K562 (cell line): ENCODE data around the gene EIF3K. TPM values are rescaled to one million over a fixed set of nuclear protein-coding genes. Genes with fewer than 3 reads are reported as not detected.
"Not testable (repeated sequence)": the region's sequence is repeated elsewhere in the genome, so short reads cannot be mapped to it uniquely, and the experiment has no call there.

Experiments
- ATAC-seq: fragments of 200-7000 bp; cut with Tn5 transposase; 3 replicates; pipeline ENCODE4 v1.9.1; 2020; ENCODE audit warnings: moderate library complexity
- BruUV-seq: library from RNA; stranded (reverse); fragments of 400-500 nt; replicated peaks from 2 replicates; lab custom pipeline; 2021; lab: Mats Ljungman, UMichigan
- CTCF ChIA-PET: fragments of 300-600 bp; formaldehyde crosslinking; extraction: SDS; loops from one replicate; lab custom pipeline; 2021; ENCODE audit warnings: low intra/inter-chr PET ratio; lab: Yijun Ruan, JAX
- POLR2A ChIA-PET: fragments of 300-600, 350-650 bp; sonication (Branson Sonifier 250); formaldehyde crosslinking; extraction: SDS; loops from one replicate; lab custom pipeline; 2021; ENCODE audit warnings: antibody characterized with exemption, inconsistent platforms; lab: Yijun Ruan, JAX
- DNase-seq, 4 experiments: peaks; one replicate each; pipeline versions ENCODE4 v3.0.0 to v3.0.0-alpha.2; 2011 to 2018; ENCODE audit warnings: low spot score in 3 of 4, mixed read lengths in 3 of 4; ENCODE audit errors: extremely low read depth in 1 of 4
- FAIRE-seq: peaks from 2 replicates; lab custom pipeline; 2011; peaks lifted over from hg19 to GRCh38; lab: Jason Lieb, UNC
- H2AFZ ChIP-seq: 2 replicates; pipeline ENCODE4 v1.6.0; 2011; ENCODE audit warnings: low read depth, low read length, control low read depth, inconsistent platforms
- H3K27ac ChIP-seq: fragments of 200-600 bp; 3 replicates; pipeline ENCODE4 v1.8.0; 2011; ENCODE audit warnings: low read depth, mild to moderate bottlenecking, control low read depth, inconsistent platforms, low read length, moderate library complexity, mixed read lengths; ENCODE audit errors: extremely low read depth
- H3K27me3 ChIP-seq, 2 experiments: fragments of 300-600 bp in 1 of 2; 2 replicates in 1 of 2; 3 replicates in 1 of 2; pipeline versions ENCODE4 v1.6.0 to v1.8.0; 2011; ENCODE audit warnings: inconsistent platforms in 2 of 2, low read length in 2 of 2, mild to moderate bottlenecking in 1 of 2, mixed read lengths in 1 of 2, moderate library complexity in 1 of 2; ENCODE audit not compliant: control insufficient read depth in 2 of 2, insufficient read depth in 2 of 2
- H3K36me3 ChIP-seq: fragments of 300-600 bp; 3 replicates; pipeline ENCODE4 v1.8.0; 2011; ENCODE audit warnings: mild to moderate bottlenecking, low read length, inconsistent platforms; ENCODE audit not compliant: control insufficient read depth, insufficient read depth
- H3K4me1 ChIP-seq, 2 experiments: fragments of 200-600 bp in 1 of 2; replicated peaks in 1 of 2; 2 replicates in 1 of 2; 3 replicates in 1 of 2; pipeline versions ENCODE4 v1.5.1 to v1.8.0; 2011; ENCODE audit warnings: inconsistent platforms in 2 of 2, low read length in 2 of 2, mild to moderate bottlenecking in 1 of 2, mixed read lengths in 1 of 2, moderate library complexity in 1 of 2; ENCODE audit not compliant: control insufficient read depth in 2 of 2, insufficient read depth in 2 of 2
- H3K4me2 ChIP-seq: 2 replicates; pipeline ENCODE4 v1.6.1; 2011; ENCODE audit warnings: low read length, control low read depth, inconsistent platforms, mixed read lengths; ENCODE audit not compliant: insufficient read depth
- H3K4me3 ChIP-seq: fragments of 200-600 bp; sonication (generic), shearing (Covaris generic); 2 replicates; pipeline ENCODE4 v1.5.1; 2016; ENCODE audit warnings: control low read depth, inconsistent platforms
- H3K79me2 ChIP-seq: fragments of 200-600 bp; 3 replicates; pipeline ENCODE4 v1.8.0; 2011; ENCODE audit warnings: low read length, inconsistent platforms; ENCODE audit not compliant: control insufficient read depth, insufficient read depth
- H3K9ac ChIP-seq, 2 experiments: 2 replicates each; pipeline versions ENCODE4 v1.6.0 to v1.6.1; 2011; ENCODE audit warnings: low read depth in 2 of 2, low read length in 2 of 2, control low read depth in 1 of 2, inconsistent platforms in 1 of 2, mild to moderate bottlenecking in 1 of 2, mixed read lengths in 1 of 2; ENCODE audit not compliant: insufficient read depth in 1 of 2
- H3K9me1 ChIP-seq: one replicate; pipeline ENCODE4 v1.6.0; 2011; ENCODE audit warnings: inconsistent platforms, mild to moderate bottlenecking, low read length, moderate library complexity; ENCODE audit not compliant: control insufficient read depth, insufficient read depth
- H3K9me3 ChIP-seq: replicated peaks from 2 replicates; pipeline ENCODE4 v1.5.1; 2011; ENCODE audit warnings: low read depth, low read length, inconsistent platforms; ENCODE audit not compliant: control insufficient read depth, insufficient read depth
- H4K20me1 ChIP-seq: replicated peaks from 2 replicates; pipeline ENCODE4 v1.6.1; 2011; ENCODE audit warnings: low read length, inconsistent platforms, mixed read lengths; ENCODE audit not compliant: control insufficient read depth, insufficient read depth
- ETV6 ChIP-seq, 3 experiments: fragments of 150-350 bp in 1 of 3; sonication (generic) in 1 of 3; formaldehyde crosslinking in 1 of 3; IDR thresholded peaks; 2 replicates each; pipeline versions ENCODE4 v1.6.1 to v1.8.0; 2014 to 2022; ENCODE audit warnings: borderline replicate concordance in 2 of 3, low read depth in 2 of 3, antibody characterized with exemption in 1 of 3, low read length in 1 of 3, mild to moderate bottlenecking in 1 of 3, missing genetic modification reagents in 1 of 3
- RBFOX2 ChIP-seq: fragments of 200-400 bp; formaldehyde crosslinking; IDR thresholded peaks from 2 replicates; pipeline ENCODE4 v1.6.1; 2017; ENCODE audit warnings: low read depth, mild to moderate bottlenecking, low read length, moderate library complexity
- SUPT5H ChIP-seq: fragments of 450-650 bp; IDR thresholded peaks from 2 replicates; pipeline ENCODE4 v1.6.1; 2016
- WGBS: fragments of 100-300 bp; shearing (Covaris generic); methylation state at CpG from one replicate; pipeline ENCODE4 v1.1.6; 2016; ENCODE audit warnings: low coverage, mixed read lengths; ENCODE audit not compliant: insufficient coverage; ENCODE audit errors: missing lambda C conversion rate; 5-methylcytosine and 5-hydroxymethylcytosine counted together
- in situ Hi-C: fragments of 300-500 bp; cut with MboI; formaldehyde crosslinking; loops from 4 replicates; pipeline ENCODE4 v1.15.0; 2018; ENCODE audit warnings: inconsistent platforms, mixed read lengths
- intact Hi-C: fragments of 100-400 bp; cut with micrococcal nuclease; formaldehyde crosslinking; loops from 2 replicates; pipeline ENCODE4 v1.14.2; 2022
- polyA plus RNA-seq, 8 experiments: library from polyadenylated mRNA; depleted of rRNA in 4 of 8; stranded (reverse) in 5 of 8; unstranded in 3 of 8; fragments of >200 nt; fragmentation: Nextera tagmentation in 2 of 8; fragmentation: Illumina TruSeq in 1 of 8; extraction: Ambion mirVana in 2 of 8; extraction: Trizol in 1 of 8; gene quantifications; 2 replicates each; pipeline versions ENCODE4 v1.2.1 to v1.2.3, GENCODE V29; 2011 to 2014; ENCODE audit warnings: inconsistent platforms in 1 of 8, missing spikeins in 1 of 8
- total RNA-seq, 7 experiments: library from RNA; depleted of rRNA in 6 of 7; stranded (reverse); fragments of >200 nt in 6 of 7; fragmentation: Illumina TruSeq in 2 of 7; extraction: Trizol in 2 of 7; gene quantifications; 2 replicates each; pipeline versions ENCODE4 v1.2.1 to v1.2.3, GENCODE V29; 2011 to 2021; ENCODE audit warnings: low replicate concordance in 1 of 7

EIF3K gene
- total and polyA plus RNA-seq, 9 of the 15 experiments (the other 6 are each of a cell fraction or from before 2014, with no cell fraction given): 387 to 1,827 (median 733) TPM

DNA sequence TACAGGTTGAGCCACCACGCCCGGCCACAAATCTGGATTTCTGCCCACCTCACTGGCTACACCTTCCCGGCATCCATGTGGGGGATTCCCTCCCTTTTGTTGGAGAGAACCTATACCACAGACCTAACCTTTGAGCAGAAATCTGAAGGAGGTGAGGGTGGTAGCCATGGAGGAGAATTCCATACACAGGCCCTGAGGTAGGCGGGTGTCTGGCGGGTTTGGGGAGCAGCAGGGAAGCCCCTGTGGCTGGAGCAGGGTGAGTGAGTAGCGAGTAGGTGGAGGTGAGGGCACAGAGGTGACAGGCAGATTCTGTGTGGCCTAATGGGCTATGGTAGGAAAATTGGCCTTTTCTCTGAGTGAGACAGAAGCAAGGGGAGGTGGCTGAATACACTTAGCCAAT, 10.6 kb downstream of the EIF3K start:
- in situ Hi-C loops (no loop called here), intact Hi-C loops (no loop called here)
- Histone ChIP-seq H4K20me1 (no peaks in the 10 kb centered on the region), H3K27ac (no peak overlapping the region), H3K9me1 (no peaks in the 10 kb centered on the region), H3K4me2 (no peak overlapping the region), H3K4me3 (no peak overlapping the region), H3K9ac (peak overlapping the region in 1 of 2 experiments; percentile 50; a peak in 2 of 4 replicates), H3K4me1 (peaks cover 0 to 4% of the 10 kb centered on the region in 2 experiments; a peak in 2 of 5 replicates), H3K36me3 (peaks cover 87% of the 10 kb centered on the region; the same call in 2 of the 3 replicates), H2AFZ (no peak overlapping the region), H3K79me2 (peaks cover 4% of the 10 kb centered on the region; the same call in 1 of the 3 replicates), H3K27me3 (no peaks in the 10 kb centered on the region), H3K9me3 (no peaks in the 10 kb centered on the region)
- ATAC-seq (no peak), DNase-seq (no peak), FAIRE-seq (no peak)
- ChIA-PET POLR2A (interaction anchor here (0.5 to 0.7 kb wide), 4 partner anchors 14 to 220 kb away, joined by 3 read pairs; no protein-coding TSS in a partner anchor), CTCF (no interaction called here)
- peak; percentile 16; the same call in 1 of the 2 replicates for TF ChIP-seq RBFOX2
- TF ChIP-seq SUPT5H: 0 out of 2 replicates have a peak, but pooled peaks have one; percentile 17
- no peak for TF ChIP-seq ETV6 (IDR thresholded peaks at IDR 0.05; ENCODE audit: borderline replicate concordance in 1 of 2, low read depth in 2 of 2, low read length in 1 of 2)
- TF ChIP-seq ETV6 (CRISPR knock-in tag; IDR thresholded peaks at IDR 0.05; ENCODE audit: borderline replicate concordance): no peak
- BruUV-seq: no TSS peak
- WGBS: 95% methylated on average over 4 of the region's 6 CpGs

DNA sequence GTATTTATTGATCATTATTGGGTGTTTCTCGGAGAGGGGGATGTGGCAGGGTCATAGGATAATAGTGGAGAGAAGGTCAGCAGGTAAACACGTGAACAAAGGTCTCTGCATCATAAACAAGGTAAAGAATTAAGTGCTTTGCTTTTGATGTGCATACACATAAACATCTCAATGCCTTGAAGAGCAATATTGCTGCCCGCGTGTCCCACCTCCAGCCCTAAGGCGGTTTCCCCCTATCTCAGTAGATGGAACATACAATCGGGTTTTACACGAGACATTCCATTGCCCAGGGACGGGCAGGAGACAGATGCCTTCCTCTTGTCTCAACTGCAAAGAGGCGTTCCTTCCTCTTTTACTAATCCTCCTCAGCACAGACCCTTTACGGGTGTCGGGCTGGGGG, 12.3 kb downstream of the EIF3K start:
- H3K4me2 ChIP-seq, ATAC-seq, CTCF ChIA-PET, H3K27me3 ChIP-seq, H3K27ac ChIP-seq, H3K79me2 ChIP-seq, H3K9me3 ChIP-seq, H4K20me1 ChIP-seq, H3K9ac ChIP-seq, FAIRE-seq, H3K9me1 ChIP-seq, H3K4me3 ChIP-seq, DNase-seq, H2AFZ ChIP-seq, POLR2A ChIA-PET: not testable (repeated sequence)
- WGBS: 79% methylated on average over 8 of the region's 11 CpGs
- in situ Hi-C loops (loop anchor here (5.0 kb wide), 1 partner anchor 229 kb away; the partner anchor contains the start of gene FAM98C), intact Hi-C loops (loop anchor here (10.0 kb wide), 1 partner anchor 116 kb away; no protein-coding TSS in a partner anchor)
- BruUV-seq: TSS peak; percentile 17
- Histone ChIP-seq H3K4me1 (peaks cover 4 to 19% of the 10 kb centered on the region in 2 experiments; a peak in 4 of 5 replicates), H3K36me3 (peaks cover 87% of the 10 kb centered on the region)
